HUES6 (cell line): ENCODE data around the gene AHRR.
"Not testable (repeated sequence)": the region's sequence is repeated elsewhere in the genome, so short reads cannot be mapped to it uniquely, and the experiment has no call there.

Experiments used
- H3K27ac ChIP-seq: 2 replicates; pipeline ENCODE4 v1.7.0; 2013; ENCODE audit warnings: low read depth, mild to moderate bottlenecking, low read length, inconsistent platforms
- H3K27me3 ChIP-seq: 2 replicates; pipeline ENCODE4 v1.6.1; 2013; ENCODE audit warnings: low read length; ENCODE audit not compliant: control insufficient read depth, insufficient read depth
- H3K36me3 ChIP-seq: 2 replicates; pipeline ENCODE4 v1.6.1; 2013; ENCODE audit warnings: low read length; ENCODE audit not compliant: control insufficient read depth, insufficient read depth
- H3K4me1 ChIP-seq: 2 replicates; pipeline ENCODE4 v1.6.1; 2013; ENCODE audit warnings: low read length; ENCODE audit not compliant: control insufficient read depth, insufficient read depth
- H3K4me3 ChIP-seq: 2 replicates; pipeline ENCODE4 v1.5.1; 2013; ENCODE audit warnings: low read depth, low read length
- H3K9ac ChIP-seq: one replicate; pipeline ENCODE4 v1.6.1; 2013; ENCODE audit warnings: mild to moderate bottlenecking, low read length
- H3K9me3 ChIP-seq: 2 replicates; pipeline ENCODE4 v1.6.1; 2013; ENCODE audit warnings: low read depth, low read length; ENCODE audit not compliant: control insufficient read depth, insufficient read depth

The AHRR gene

DNA sequence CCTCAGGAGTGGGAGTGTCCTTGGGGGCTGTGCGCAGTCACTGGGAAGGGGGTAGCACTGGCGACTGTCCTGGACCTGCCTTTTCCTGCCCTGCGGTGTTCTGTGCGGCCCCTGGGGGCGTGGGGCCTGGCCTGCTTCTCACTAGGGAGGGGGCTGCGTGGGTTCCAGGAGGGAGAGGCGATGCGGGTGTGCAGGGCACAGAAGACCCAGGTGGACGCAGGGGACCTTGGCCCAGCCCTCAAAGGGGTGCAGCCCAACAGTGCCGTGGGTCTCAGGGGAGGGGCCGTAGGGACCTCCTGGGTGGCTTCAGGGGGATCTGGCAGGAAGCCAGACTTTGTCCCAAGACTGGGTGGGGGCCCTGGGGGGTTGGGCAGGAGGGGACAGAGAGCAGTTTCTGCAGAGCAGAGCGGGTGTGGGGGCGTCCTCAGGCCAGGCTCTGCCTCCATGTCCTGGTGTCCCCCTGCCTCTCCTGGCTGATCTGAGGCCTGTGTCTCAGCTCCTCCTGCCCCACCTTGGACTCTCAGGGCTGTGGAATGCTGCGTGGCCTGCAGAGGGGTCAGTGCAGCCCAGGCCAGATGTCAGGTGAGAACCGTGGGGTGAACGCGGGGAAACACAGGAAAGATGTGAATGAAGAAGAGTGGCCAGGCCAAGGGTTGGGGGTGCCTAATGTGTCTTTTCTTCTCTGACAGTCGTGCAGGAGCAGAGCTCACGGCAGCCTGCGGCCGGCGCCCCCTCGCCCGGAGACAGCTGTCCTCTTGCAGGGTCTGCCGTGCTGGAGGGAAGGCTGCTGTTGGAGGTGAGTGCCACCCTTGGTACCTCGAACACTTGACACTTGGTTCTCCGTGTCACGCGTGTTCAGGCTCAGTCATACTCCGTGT lies 54.6 kb downstream of the AHRR start:
- Histone ChIP-seq H3K27me3 (peaks cover 47% of the 10 kb centered on the region), H3K4me1 (peaks cover 6% of the 10 kb centered on the region; the same call in 1 of the 2 replicates), H3K9ac (no peak overlapping the region), H3K36me3 (no peaks in the 10 kb centered on the region), H3K9me3 (no peaks in the 10 kb centered on the region), H3K27ac (no peak overlapping the region), H3K4me3 (no peak overlapping the region)

DNA sequence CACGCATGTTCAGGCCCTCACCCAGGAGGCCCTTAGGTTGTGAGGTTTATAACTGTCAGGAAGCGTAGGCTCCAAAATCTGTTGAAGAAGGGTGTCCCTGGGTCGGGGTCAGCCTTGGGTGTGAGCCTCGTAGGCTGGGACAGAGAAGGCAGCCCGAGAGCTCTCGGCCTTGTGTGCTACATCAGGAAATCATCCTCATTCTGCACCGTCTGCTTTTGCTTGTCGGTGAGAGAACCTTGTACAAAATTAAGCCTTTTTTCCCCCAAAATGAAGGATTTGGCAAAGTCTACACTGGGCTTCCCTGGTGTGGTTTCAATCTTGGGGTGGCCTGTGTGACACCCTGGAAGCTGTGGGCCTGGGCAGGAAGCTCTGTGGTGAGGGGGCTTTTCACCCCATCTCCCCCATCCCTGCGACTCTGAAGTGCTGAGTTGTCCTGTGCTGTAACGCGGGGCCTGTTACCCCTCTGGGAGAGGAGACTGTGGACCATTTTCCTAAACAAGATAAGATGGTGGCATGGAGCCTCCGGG lies 55.3 kb downstream of the AHRR start:
- peaks cover 45% of the 10 kb centered on the region for H3K27me3 ChIP-seq
- H3K36me3 ChIP-seq, result no peaks in the 10 kb centered on the region
- H3K4me1 ChIP-seq, result peaks cover 6% of the 10 kb centered on the region; the same call in 1 of the 2 replicates
- H3K9me3 ChIP-seq, result no peaks in the 10 kb centered on the region
- no peak overlapping the region for H3K4me3 ChIP-seq
- H3K27ac ChIP-seq, result no peak overlapping the region
- H3K9ac ChIP-seq, result no peak overlapping the region

DNA sequence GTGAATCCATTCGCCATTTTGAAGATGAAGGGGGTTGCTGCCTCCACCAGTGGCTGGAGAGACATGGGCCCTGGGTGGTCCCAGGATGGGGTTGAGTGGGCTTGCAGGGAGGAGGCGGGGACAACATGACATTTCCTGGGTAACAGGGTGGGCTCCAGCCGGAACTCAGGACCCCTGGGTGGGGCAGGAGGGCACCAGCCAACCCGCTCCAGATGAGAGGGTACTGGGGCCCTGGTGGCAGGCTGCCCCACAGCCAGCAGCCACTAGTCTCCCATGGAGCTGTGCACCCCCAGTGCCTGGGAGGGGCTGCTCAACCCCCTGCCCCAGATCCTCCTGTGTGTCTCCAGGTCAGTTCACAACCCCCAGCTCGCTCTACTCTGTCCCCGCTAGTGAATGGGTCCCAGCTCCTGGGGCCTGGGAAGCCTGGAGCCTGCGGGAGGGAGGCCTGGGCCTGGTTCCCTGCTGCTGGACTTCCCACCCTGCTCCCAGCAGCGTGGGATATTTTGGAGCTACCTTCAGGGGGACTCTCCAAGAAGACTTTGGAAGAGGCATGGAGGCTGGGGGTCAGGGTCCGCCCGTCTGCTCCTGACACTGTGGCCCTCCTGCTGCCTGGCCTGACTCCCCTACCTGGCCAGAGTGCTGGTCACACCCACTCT lies 55.9 kb downstream of the AHRR start:
- H3K4me1 ChIP-seq, result peaks cover 6% of the 10 kb centered on the region; the same call in 1 of the 2 replicates
- H3K9ac ChIP-seq, result no peak overlapping the region
- no peak overlapping the region for H3K4me3 ChIP-seq
- no peaks in the 10 kb centered on the region for H3K36me3 ChIP-seq
- no peaks in the 10 kb centered on the region for H3K9me3 ChIP-seq
- H3K27me3 ChIP-seq, result peaks cover 39% of the 10 kb centered on the region
- H3K27ac ChIP-seq, result no peak overlapping the region

DNA sequence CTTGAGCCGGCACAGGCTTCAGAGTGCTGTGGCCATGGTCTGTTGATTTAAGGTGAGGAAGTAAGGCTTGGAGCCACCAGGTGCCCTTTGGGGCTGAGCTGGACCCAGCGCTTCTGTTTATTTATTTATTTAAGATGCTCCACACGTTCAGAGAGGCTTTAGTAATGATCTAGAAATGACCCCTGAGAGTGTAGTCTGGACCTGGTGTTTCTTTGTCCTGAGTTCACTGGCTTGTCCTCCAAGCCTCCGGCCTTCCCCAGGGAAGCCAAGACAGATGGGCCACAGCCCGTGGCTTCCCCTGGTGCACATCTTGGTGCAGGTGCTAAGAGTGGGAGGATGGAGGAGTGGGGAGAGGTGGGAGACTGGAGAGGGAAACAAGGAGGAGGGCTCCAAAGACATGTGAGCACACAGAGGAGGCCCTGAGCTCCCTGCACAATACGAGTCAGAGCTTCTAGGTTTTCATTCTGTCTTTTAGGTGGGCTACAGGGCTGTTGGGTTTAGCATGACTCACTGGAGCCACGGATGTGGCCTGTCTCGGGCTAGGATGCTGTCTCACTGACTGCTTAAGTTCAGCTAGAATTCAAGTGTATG lies 56.9 kb downstream of the AHRR start:
- H3K9me3 ChIP-seq, result no peaks in the 10 kb centered on the region
- no peak overlapping the region for H3K9ac ChIP-seq
- no peak overlapping the region for H3K4me3 ChIP-seq
- H3K36me3 ChIP-seq, result no peaks in the 10 kb centered on the region
- H3K27ac ChIP-seq, result no peak overlapping the region
- 0 out of 2 replicates have a peak, but pooled peaks cover under 1% of the 10 kb centered on the region for H3K4me1 ChIP-seq
- peaks cover 30% of the 10 kb centered on the region for H3K27me3 ChIP-seq

DNA sequence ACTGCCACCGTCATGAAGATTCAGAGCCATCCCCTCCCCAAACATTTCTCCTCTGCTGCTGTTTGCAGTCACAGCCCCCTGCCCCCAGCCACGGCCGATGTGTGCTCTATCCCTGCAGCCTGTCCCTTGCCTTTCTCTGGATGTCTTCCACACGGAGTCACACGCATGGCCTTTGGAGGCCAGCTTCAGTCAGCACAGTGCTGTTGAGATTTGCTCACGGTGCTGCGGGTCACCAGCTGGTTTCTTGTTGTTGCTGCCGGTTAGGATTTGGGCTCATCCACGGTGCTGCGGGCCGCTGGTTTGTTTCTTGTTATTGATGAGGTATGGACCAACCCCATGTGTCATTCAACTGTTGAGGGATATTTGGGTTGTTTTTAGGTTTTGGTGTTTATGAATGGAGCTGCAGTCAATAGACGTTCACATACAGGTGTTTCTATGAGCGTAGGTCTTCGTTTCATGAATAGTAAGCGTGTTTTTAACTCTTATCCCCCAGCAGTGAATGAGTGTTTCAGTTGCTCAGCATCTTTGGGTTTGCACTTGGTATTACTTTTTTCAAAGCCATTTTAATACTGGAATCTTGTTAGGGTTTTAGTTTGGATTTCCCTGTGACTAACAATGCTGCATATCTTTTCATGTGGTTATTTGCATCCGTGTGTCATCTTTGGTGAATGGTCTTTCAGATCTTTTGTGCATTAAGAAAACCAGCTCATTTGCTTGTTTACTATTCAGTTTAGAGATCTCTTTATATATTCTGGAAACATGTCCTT lies 57.6 kb downstream of the AHRR start:
- Histone ChIP-seq H3K27me3 (peaks cover 24% of the 10 kb centered on the region), H3K9me3 (no peaks in the 10 kb centered on the region), H3K9ac (no peak overlapping the region), H3K36me3 (no peaks in the 10 kb centered on the region), H3K4me1 (no peaks in the 10 kb centered on the region), H3K27ac (no peak overlapping the region), H3K4me3 (no peak overlapping the region)

DNA sequence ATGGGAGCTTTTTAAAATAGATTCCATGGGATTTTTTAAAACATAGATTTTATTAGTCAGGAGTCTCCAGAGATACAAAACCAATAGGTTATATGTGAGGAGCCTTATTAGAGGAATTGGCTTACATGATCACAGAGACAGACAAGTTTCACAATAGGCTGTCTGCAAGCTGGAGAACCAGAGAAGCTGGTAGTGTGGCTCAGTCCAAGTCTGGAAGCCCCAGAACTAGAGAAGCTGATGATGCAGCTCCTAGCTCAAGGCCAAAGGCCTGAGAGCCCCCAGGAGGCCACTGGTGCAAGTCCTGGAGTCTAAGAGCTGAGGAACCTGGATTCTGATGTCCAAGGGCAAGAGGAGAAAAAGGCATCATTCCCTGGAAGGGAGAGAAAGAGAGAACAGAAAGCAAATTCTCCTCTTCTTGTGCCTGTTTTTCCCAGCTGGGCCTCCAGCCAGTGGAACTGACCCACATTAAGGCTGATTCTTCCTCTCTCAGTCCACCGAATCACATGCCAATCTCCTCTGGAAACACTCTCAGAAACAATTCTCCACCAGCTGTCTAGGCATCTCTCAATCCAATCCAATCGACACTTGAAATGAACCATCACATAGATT lies 59.3 kb downstream of the AHRR start:
- no peaks in the 10 kb centered on the region for H3K9me3 ChIP-seq
- no peaks in the 10 kb centered on the region for H3K36me3 ChIP-seq
- H3K27ac ChIP-seq, result no peak overlapping the region
- no peak overlapping the region for H3K9ac ChIP-seq
- H3K4me1 ChIP-seq, result no peaks in the 10 kb centered on the region
- peaks cover 7% of the 10 kb centered on the region; the same call in 1 of the 2 replicates for H3K27me3 ChIP-seq
- H3K4me3 ChIP-seq, result no peak overlapping the region

DNA sequence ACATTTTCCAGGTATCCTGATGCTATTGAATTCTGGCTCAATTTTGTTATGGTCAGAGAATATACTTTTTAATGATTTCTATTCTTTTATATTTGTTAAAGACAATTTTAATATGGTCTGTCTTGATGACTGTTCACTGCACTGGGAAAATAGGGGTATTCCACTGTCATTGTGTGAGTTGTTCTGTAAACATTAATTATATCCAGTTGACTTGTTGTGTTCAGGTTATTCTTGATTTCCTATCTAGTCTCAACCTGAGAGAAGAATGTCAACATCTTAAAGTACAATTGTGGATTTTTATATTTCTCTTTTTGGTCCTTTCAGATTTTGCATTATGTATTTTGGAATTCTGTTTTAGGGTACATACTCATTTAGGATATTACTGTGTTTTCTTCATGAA lies 61.6 kb downstream of the AHRR start:
- Histone ChIP-seq H3K9me3 (no peaks in the 10 kb centered on the region), H3K4me3 (no peak overlapping the region), H3K27me3 (no peaks in the 10 kb centered on the region), H3K9ac (no peak overlapping the region), H3K27ac (no peak overlapping the region), H3K36me3 (no peaks in the 10 kb centered on the region), H3K4me1 (no peaks in the 10 kb centered on the region)

DNA sequence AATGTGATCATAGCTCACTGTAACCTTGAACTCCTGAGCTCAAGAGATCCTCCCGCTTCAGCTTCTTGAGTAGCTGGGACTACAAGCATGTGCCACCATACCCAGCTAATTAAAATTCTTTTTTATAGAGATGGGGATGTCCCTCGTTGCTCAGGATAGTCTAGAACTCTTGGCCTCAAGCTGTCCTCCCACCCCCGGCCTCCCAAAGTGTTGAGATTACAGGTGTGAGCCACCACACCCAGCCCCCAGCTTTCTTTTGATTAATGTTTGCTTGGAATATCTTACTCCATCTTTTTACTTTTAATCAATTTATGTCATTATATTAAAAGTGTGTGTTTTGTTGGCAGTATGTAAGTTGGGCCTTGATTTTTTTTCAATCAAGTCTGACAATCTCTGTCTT lies 62.1 kb downstream of the AHRR start:
- Histone ChIP-seq H3K27me3 (no peaks in the 10 kb centered on the region), H3K9me3 (no peaks in the 10 kb centered on the region), H3K4me3 (no peak overlapping the region), H3K36me3 (no peaks in the 10 kb centered on the region), H3K9ac (no peak overlapping the region), H3K27ac (no peak overlapping the region), H3K4me1 (no peaks in the 10 kb centered on the region)

DNA sequence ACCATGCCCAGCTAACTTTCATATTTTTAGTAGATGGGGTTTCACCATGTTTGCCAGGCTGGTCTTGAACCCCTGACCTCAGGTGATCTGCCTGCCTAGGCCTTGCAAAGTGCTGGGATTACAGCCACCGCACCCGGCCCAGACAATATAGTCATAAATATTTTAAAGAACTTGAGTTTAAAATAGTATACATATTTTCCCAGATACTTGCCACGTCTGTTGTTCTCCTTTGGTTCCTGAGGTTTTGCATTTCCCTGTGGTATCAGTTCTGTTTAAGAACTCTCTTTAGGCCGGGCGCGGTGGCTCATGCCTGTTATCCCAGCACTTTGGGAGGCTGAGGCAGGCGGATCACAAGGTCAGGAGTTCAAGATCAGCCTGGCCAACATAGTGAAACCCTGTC lies 63.1 kb downstream of the AHRR start:
- not testable (repeated sequence) for H3K9me3 ChIP-seq, H3K9ac ChIP-seq, H3K36me3 ChIP-seq, H3K4me1 ChIP-seq, H3K4me3 ChIP-seq, H3K27ac ChIP-seq, H3K27me3 ChIP-seq

DNA sequence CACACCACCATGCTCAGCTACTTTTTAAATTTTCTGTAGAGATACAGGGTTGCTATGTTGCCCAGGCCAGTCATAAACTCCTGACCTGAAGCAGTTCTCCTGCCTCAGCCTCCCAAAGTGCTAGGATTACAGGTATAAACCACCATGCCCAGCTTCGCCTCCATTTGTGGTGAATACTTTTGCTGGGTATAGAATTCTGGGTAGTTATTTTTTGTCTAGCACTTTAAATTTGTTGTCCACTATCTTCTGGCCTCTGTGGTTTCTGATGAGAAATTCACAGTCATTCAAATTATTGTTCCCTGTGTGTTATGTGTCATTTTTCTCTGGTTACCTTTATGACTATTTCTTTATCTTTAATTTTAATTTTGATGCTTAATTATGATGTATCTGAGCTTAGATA lies 63.8 kb downstream of the AHRR start:
- Histone ChIP-seq H3K4me1 (no peaks in the 10 kb centered on the region; the same call in 1 of the 2 replicates), H3K9me3 (no peaks in the 10 kb centered on the region), H3K27me3 (no peaks in the 10 kb centered on the region), H3K36me3 (no peaks in the 10 kb centered on the region), H3K4me3 (no peak overlapping the region), H3K27ac (no peak overlapping the region), H3K9ac (no peak overlapping the region)
